ENCODE data around the gene KRTAP10-2. TPM values are rescaled to one million over a fixed set of nuclear protein-coding genes. Genes with fewer than 3 reads are reported as not detected.
A peak's percentile ranks its signal among the peaks of the same experiment; 100 is the strongest.

Gene KRTAP10-2
- total and polyA plus RNA-seq, 2 donors from 2014 or later: not detected

DNA sequence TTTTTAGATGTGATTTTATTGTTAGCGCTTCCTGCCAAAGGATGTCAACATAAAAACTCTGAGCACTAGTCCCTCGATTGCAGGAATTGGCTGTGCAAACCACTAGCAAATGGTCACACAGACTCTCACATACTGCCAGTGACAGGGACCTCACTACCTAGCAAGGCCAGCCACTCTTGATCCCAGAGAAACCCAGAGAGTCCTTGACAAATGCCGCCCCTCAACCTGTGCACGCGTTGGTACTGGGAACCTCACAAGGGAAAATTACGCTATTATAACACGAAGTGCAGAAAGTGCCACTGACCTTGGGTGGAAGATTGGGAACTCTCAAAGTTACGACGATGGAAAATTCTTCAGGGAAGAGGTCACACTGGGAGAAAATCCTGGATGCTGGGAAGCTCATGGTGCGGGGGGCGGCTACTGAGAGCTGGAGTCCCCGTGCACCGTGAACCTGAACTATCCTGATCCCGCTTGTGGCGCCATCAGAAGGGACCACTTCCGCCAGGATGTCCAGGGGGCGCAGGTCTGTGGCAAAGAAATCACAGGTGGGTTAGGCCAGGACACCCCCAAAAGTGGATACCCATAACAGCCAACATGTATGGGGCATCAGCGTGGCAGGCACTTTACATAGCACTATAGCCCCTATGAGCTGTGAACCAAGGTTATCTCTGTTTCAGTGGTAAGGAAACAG, 16.3 kb upstream of the KRTAP10-2 start:
- DNase-seq (peak in 1 of 5 donors; percentile 23), FAIRE-seq (no peak)
- Histone ChIP-seq H3K36me3 (ENCODE audit: control insufficient read depth in 2 of 3, insufficient read depth in 3 of 3, low read length in 3 of 3) (no peaks in the 10 kb centered on the region), H3K27me3 (ENCODE audit: control insufficient read depth, insufficient read depth, low read length) (no peaks in the 10 kb centered on the region), H3K4me1 (ENCODE audit: control insufficient read depth in 2 of 3, insufficient read depth in 2 of 3, low read depth in 1 of 3, low read length in 3 of 3) (no peaks in the 10 kb centered on the region), H3K9me3 (ENCODE audit: control insufficient read depth in 2 of 3, insufficient read depth in 1 of 3, low read length in 3 of 3) (no peaks in the 10 kb centered on the region), H3K9ac (ENCODE audit: low read length in 3 of 3) (no peak overlapping the region), H3K4me3 (ENCODE audit: low read length in 3 of 3) (no peak overlapping the region), H3K27ac (ENCODE audit: low read depth in 2 of 2, low read length in 2 of 2) (no peak overlapping the region)
- intact Hi-C loops (cut with DNase I): no loop called here
- TF ChIP-seq, protein P1, sequence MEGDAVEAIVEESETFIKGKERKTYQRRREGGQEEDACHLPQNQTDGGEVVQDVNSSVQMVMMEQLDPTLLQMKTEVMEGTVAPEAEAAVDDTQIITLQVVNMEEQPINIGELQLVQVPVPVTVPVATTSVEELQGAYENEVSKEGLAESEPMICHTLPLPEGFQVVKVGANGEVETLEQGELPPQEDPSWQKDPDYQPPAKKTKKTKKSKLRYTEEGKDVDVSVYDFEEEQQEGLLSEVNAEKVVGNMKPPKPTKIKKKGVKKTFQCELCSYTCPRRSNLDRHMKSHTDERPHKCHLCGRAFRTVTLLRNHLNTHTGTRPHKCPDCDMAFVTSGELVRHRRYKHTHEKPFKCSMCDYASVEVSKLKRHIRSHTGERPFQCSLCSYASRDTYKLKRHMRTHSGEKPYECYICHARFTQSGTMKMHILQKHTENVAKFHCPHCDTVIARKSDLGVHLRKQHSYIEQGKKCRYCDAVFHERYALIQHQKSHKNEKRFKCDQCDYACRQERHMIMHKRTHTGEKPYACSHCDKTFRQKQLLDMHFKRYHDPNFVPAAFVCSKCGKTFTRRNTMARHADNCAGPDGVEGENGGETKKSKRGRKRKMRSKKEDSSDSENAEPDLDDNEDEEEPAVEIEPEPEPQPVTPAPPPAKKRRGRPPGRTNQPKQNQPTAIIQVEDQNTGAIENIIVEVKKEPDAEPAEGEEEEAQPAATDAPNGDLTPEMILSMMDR (IDR thresholded peaks at IDR 0.05; ENCODE audit: borderline replicate concordance, extremely low read depth, insufficient read depth): no peak

DNA sequence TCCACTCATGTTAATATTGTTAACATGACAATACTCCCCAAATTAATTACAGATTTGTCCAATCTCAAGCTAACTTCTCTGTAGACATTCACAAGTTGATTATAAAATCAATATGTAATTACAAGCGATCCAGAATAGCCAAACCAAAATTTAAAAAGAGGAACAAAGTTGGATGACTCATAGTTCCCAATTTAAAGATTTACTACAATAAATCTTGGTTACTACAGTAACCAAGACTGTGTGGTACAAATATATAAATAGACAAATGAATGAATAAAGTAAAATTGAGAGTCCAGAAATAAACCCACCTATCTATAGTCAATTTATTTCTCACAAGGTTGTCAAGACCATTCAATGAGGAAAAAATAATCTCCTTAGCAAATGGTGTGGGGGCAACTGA, 15.1 kb upstream of the KRTAP10-2 start:
- no peaks in the 10 kb centered on the region for H3K9me3 ChIP-seq (ENCODE audit: control insufficient read depth in 2 of 3, insufficient read depth in 1 of 3, low read length in 3 of 3)
- no peak for FAIRE-seq
- no peaks in the 10 kb centered on the region for H3K4me1 ChIP-seq (ENCODE audit: control insufficient read depth in 2 of 3, insufficient read depth in 2 of 3, low read depth in 1 of 3, low read length in 3 of 3)
- H3K27me3 ChIP-seq (ENCODE audit: control insufficient read depth, insufficient read depth, low read length): no peaks in the 10 kb centered on the region
- no peak overlapping the region for H3K9ac ChIP-seq (ENCODE audit: low read length in 3 of 3)
- H3K36me3 ChIP-seq (ENCODE audit: control insufficient read depth in 2 of 3, insufficient read depth in 3 of 3, low read length in 3 of 3): no peaks in the 10 kb centered on the region
- intact Hi-C loops (cut with DNase I): no loop called here
- DNase-seq: no peak
- TF ChIP-seq, protein P1 (IDR thresholded peaks at IDR 0.05; ENCODE audit: borderline replicate concordance, extremely low read depth, insufficient read depth): no peak
- H3K4me3 ChIP-seq (ENCODE audit: low read length in 3 of 3): no peak overlapping the region
- H3K27ac ChIP-seq (ENCODE audit: low read depth in 2 of 2, low read length in 2 of 2): no peak overlapping the region

DNA sequence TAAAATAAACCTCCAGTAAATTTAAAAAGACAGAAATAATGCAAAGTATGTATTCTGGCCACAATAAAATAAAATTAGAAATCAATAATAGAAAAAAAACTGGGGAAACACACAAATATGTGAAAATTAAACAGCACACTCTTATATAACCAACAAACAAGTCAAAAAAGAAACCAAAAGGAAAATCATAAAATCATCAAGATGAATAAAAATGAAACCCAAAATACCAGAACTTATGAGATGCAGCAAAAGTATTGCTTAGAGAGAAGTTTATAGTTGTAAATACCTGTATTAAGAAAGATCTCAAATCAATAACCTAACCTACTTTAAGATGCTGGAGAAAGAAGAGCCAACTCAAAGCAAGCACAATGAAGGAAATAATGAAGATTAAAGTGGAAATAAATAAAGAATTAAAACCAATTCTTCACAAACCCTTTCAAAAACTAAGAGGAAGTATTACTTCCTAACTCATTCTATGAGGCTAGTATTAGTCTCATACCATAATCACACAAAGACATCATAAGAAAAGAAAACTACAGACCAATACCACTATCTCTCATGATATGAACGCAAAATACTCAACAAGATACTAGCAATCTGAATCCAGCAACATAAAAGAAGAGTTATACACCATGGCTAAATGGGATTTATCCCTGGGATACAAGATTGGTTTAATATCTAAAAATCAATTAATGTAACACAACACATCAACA, 13.7 kb upstream of the KRTAP10-2 start:
- Histone ChIP-seq H3K9ac (ENCODE audit: low read length in 3 of 3) (no peak overlapping the region), H3K4me3 (ENCODE audit: low read length in 3 of 3) (no peak overlapping the region), H3K27ac (ENCODE audit: low read depth in 2 of 2, low read length in 2 of 2) (no peak overlapping the region), H3K9me3 (ENCODE audit: control insufficient read depth in 2 of 3, insufficient read depth in 1 of 3, low read length in 3 of 3) (no peaks in the 10 kb centered on the region), H3K27me3 (ENCODE audit: control insufficient read depth, insufficient read depth, low read length) (no peaks in the 10 kb centered on the region), H3K4me1 (ENCODE audit: control insufficient read depth in 2 of 3, insufficient read depth in 2 of 3, low read depth in 1 of 3, low read length in 3 of 3) (no peaks in the 10 kb centered on the region), H3K36me3 (ENCODE audit: control insufficient read depth in 2 of 3, insufficient read depth in 3 of 3, low read length in 3 of 3) (no peaks in the 10 kb centered on the region)
- intact Hi-C loops (cut with DNase I): no loop called here
- FAIRE-seq (no peak), DNase-seq (no peak)
- TF ChIP-seq, protein P1 (IDR thresholded peaks at IDR 0.05; ENCODE audit: borderline replicate concordance, extremely low read depth, insufficient read depth): no peak
